Astrocyte of the spinal cord (primary cell): ENCODE results near the gene PACRG.

ENCODE experiments used
- DNase-seq: peaks from one replicate; pipeline ENCODE4 v3.0.0; 2011; ENCODE audit warnings: low read depth, low spot score
- H3K4me3 ChIP-seq: 2 replicates; pipeline ENCODE4 v1.5.1; 2011; ENCODE audit warnings: low read depth, mild to moderate bottlenecking, low read length, moderate library complexity
- in situ Hi-C: cut with HindIII; loops from 2 replicates; pipeline ENCODE4 v1.10.0; 2017; ENCODE audit warnings: low sequenced_read_pairs
- TF ChIP-seq, protein P1 (sequence below): IDR thresholded peaks from 2 replicates; pipeline ENCODE4 v1.5.1; 2012; ENCODE audit warnings: low read depth, mild to moderate bottlenecking, low read length, inconsistent platforms

Gene PACRG

DNA sequence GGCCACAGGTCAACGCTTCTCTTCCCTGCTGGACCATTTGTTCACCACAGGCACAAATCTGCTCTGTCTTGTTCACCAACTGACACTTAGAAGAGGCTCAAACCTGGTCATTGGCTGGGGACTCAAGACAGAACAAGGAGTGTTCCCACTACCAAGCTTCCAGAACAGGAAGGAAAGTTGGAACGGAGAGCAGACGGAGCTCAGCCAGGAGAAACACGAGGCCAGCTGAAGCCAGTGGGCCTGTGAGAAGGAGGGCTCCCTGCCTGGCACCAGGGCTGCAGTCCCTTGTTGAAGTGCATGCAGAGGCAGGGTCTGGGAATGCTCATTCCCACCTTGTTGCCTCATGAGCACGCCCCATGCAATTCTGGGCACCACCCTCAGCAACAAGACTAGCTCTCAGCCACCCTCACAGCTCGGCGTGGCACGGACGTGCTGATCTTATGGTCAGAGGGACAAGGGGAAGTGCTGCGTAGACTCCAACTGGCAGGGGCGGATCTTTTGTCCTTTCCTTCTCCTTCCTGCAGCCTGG lies 450.2 kb downstream of the PACRG start:
- no peak for DNase-seq
- TF ChIP-seq, protein P1, sequence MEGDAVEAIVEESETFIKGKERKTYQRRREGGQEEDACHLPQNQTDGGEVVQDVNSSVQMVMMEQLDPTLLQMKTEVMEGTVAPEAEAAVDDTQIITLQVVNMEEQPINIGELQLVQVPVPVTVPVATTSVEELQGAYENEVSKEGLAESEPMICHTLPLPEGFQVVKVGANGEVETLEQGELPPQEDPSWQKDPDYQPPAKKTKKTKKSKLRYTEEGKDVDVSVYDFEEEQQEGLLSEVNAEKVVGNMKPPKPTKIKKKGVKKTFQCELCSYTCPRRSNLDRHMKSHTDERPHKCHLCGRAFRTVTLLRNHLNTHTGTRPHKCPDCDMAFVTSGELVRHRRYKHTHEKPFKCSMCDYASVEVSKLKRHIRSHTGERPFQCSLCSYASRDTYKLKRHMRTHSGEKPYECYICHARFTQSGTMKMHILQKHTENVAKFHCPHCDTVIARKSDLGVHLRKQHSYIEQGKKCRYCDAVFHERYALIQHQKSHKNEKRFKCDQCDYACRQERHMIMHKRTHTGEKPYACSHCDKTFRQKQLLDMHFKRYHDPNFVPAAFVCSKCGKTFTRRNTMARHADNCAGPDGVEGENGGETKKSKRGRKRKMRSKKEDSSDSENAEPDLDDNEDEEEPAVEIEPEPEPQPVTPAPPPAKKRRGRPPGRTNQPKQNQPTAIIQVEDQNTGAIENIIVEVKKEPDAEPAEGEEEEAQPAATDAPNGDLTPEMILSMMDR = no peak
- H3K4me3 ChIP-seq = no peak overlapping the region
- in situ Hi-C loops = no loop called here

DNA sequence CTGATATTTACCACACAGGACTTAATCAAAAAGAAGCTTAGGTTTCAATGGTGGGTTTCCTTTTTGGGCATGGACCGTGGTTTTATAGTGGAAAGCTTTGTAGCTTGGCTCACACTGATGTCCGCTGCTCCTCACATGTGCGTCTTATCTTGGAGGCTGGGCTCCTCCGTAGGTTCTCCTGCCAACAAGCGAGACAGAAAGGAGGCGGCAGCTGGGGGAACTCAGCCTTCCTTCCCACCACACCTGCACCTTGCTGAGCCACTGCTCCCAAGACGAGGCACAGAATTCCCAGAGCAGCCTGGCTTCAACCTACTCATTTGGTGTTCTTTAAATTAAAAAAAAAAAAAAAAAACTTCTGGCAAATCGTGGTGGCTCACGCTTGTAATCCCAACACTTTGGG lies 451.3 kb downstream of the PACRG start:
- in situ Hi-C loops = no loop called here
- DNase-seq = no peak
- TF ChIP-seq, protein P1 = no peak
- H3K4me3 ChIP-seq = no peak overlapping the region

DNA sequence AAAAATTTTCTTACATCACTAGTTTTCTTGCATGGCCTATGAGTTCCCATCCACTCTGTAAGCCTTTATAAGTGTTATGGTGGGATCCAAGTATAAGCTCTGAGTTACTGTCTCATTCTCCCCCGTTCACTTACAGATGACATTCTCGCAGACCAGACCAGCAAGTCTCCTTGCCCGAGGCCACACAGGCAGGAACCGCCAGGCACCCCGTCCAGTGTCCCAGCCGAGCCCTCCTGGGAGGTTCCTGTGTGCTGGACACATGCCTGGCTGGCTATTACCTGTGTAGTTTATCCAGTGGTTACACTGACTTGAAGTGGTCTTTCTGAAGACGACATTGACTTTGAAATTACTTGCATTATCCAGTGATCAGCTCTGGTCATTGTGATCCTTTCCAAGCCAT lies 451.9 kb downstream of the PACRG start:
- TF ChIP-seq, protein P1 = no peak
- no peak overlapping the region for H3K4me3 ChIP-seq
- in situ Hi-C loops = no loop called here

DNA sequence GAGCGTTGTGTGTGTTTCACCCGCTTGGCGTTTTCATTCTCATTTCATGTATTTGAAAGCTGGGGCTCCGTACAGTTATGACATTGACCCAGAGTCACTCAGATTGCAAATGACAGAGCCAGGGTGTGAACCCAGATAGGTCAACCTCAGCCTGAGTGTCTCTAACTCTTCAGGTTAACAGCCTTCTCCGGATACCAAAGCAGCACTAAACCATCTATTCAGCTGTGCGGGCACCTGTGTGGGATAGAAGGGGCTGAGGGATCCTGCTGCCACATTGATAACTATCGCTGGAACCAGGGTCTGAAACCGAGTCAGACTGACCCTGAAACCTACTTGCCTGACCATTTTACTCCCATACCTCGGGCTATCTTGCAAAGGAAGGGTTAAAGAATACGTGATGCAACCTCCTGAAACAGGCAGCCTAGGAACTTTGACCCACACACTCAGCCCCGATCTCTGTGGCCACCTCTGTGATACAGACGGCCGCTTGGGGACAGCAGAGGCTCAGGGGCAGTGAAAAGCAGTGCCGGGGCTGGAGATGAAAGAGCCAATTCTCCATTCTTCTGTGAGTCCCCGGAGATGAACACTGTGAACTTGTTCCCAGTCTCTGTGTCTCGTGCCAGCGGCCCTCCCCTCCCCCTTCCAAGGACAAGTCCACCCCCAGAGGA lies 453.2 kb downstream of the PACRG start:
- TF ChIP-seq, protein P1 = peak; percentile 86
- DNase-seq = peak; percentile 68
- H3K4me3 ChIP-seq = no peak overlapping the region
- in situ Hi-C loops = no loop called here

More for the DNA sequence above, 451.9 kb downstream of the PACRG start:
- no peak for DNase-seq

DNA sequence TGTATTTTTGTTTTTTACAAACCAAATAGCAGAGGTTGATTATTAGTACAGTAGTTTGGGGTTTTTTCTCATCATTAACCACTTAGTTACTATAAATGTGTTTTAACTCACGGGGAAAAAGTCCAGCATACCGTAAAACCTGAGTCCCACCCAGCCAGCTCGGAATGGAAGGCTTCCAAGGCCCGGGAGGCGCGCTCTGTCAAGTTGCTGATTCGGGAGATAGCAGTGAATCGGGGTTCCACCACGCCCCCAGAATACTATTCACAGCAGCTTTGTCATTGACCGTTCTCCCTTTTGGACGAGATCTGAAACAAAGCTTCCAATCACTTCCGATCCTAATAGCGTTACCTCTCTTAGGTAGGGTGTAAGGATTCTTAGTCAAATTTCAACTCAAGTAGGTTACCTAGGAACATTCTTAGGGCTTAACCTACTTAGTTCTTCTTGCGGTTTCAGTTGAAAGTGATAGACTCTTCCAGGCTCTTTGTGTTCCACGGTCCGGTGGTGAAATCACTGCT lies 453.9 kb downstream of the PACRG start:
- TF ChIP-seq, protein P1 = no peak
- no peak overlapping the region for H3K4me3 ChIP-seq
- in situ Hi-C loops = no loop called here
- no peak for DNase-seq

DNA sequence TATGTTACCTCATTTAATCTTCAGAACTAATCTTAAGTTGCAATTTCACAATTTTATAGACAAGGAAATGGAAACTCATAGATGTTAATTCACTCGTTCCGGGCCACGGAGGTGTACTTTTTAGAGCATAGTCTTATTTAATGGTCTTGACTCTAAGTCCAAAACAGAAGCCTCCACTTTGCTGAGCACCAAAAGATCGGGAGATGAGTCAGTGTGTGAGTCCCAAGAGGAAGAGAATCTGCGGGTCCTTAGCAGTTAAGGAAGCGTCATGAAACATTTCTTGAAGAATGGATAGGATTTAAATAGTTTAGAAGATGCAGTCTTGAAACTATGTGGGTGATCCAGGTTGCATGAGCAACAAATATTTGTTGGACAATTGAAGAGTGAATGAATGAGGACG lies 454.9 kb downstream of the PACRG start:
- in situ Hi-C loops = no loop called here
- TF ChIP-seq, protein P1 = no peak
- H3K4me3 ChIP-seq = no peak overlapping the region
- no peak for DNase-seq
